ENCODE results near the gene CCP110.

Gene CCP110

DNA sequence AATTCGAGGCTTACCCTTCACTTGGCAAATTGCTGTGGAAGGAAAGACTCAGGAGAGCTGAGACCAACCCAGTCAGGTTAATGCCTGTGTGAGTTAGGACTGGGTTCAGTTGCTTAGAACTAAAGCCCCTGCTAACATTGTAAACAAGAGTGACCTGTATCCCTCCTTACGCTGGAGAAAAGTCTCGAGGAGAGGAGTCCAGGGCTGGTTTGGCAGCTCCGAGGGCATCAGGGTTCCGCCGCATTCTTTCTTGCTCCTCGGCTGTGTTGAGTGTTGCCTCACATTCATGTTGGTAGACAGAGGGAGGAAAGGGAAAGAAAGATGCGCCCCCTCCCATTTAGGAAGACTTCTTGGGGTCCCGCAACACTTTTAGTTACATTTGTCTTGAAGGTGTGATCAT, 50.3 kb downstream of the CCP110 start:
- Histone ChIP-seq H3K27me3 (ENCODE audit: insufficient read depth, insufficient read length) (no peaks in the 10 kb centered on the region), H3K9ac (ENCODE audit: insufficient read length, low read depth) (no peak overlapping the region), H3K4me1 (ENCODE audit: insufficient read depth, insufficient read length) (no peaks in the 10 kb centered on the region), H3K36me3 (ENCODE audit: insufficient read depth, insufficient read length, low read length) (peaks cover 76% of the 10 kb centered on the region), H3K9me3 (ENCODE audit: insufficient read depth, low read length) (no peaks in the 10 kb centered on the region), H3K4me3 (ENCODE audit: insufficient read length, low read depth) (no peak overlapping the region)
- TF ChIP-seq YY1 (IDR thresholded peaks at IDR 0.05; ENCODE audit: insufficient read depth, insufficient read length) (no peak), ZNF274 (IDR thresholded peaks at IDR 0.05; ENCODE audit: low read depth, low read length) (no peak)
- DNase-seq (ENCODE audit: low read depth, low spot score) = no peak

DNA sequence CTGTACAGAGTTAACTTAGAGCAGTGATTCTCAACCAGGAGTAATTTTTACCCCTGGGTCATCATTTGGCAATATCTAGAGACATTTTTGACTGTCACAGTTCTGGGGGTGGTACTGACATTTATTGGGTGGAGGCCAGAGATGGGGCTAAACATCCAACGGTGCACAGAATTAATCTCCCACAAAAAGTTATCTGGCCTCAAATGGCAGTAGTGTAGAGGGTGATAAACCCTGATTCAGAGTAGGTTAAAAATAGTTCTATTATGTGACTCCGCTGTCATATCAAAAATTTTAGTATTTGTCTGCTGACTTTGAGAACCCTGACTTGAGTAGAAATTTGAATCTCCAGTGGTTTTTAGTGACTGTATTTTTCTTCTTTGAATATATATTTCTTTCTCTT, 50.9 kb downstream of the CCP110 start:
- DNase-seq (ENCODE audit: low read depth, low spot score) = no peak
- no peak for TF ChIP-seq YY1 (IDR thresholded peaks at IDR 0.05; ENCODE audit: insufficient read depth, insufficient read length)
- no peak for TF ChIP-seq SUZ12 (IDR thresholded peaks at IDR 0.05; ENCODE audit: extremely low read depth, insufficient read depth, insufficient read length)
- no peak for TF ChIP-seq ZNF274 (IDR thresholded peaks at IDR 0.05; ENCODE audit: low read depth, low read length)
- Histone ChIP-seq H3K4me1 (ENCODE audit: insufficient read depth, insufficient read length) (no peaks in the 10 kb centered on the region), H3K4me3 (ENCODE audit: insufficient read length, low read depth) (no peak overlapping the region), H3K36me3 (ENCODE audit: insufficient read depth, insufficient read length, low read length) (peaks cover 74% of the 10 kb centered on the region), H3K9ac (ENCODE audit: insufficient read length, low read depth) (no peak overlapping the region), H3K27me3 (ENCODE audit: insufficient read depth, insufficient read length) (no peaks in the 10 kb centered on the region), H3K9me3 (ENCODE audit: insufficient read depth, low read length) (no peaks in the 10 kb centered on the region)

DNA sequence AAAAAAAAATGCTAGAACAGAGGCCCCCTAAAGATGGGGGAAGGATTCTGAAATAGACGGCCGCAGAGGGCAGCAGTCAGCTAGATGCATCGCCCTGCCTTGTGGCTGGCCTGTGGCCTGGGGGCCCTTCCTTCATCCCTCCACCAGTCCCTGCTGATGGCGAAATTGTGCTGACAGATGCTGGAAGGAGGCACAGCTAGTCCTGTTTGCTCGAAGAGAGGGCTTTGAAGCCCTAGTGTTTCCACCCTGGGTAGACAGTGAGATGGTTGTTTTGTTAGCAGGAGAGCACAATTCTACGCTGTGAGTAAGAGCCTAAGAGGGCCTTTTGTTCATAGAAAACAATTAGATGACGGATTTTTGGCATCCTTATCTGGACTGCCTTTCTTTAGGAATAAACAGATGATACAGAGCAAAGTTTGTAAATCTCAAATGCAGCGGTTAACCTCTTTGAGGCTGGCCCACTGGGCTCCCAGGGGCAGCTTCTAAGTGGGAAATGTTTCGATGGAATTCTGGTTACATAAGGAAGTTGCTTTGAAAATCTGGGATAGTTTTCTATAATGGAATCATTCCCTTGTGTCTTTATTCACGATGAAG, 54.7 kb downstream of the CCP110 start:
- no peaks in the 10 kb centered on the region for H3K27me3 ChIP-seq (ENCODE audit: insufficient read depth, insufficient read length)
- DNase-seq (ENCODE audit: low read depth, low spot score) = no peak

DNA sequence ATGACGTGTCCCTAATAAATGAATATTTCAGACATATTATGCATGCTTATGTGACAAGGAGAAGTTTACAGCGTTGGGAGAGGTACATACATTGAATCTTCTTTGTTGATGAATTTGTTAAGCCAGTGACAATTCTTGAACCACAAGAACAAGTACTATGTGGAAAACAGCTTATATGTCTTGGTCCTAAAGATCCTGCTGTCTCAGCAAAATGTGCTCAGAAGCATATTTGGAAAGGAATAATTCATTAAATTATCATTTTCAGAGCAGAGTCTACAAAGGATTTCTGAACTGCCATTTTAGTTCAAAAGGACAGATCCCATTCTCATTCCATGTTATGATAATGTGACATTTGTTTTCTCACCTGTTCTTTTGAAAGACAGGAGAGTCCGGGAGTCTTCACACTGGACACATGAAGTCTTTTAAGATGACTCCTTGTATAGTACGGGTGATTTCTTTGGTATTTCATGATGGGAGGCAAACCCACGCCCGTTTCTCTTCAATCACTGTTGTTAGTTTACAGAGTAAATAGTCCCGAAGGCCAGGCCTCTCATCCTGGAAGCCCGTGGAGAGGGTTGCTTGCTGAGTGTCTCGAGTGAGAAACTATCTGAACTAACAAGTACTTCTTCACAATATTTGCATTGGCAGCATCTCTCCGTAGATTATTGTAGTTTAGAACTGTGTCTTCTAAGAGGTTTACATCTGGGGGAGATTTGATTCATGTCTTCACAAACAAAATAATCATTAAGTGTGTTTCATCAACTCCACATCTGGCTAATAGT, 58.5 kb downstream of the CCP110 start:
- Histone ChIP-seq H3K9ac (ENCODE audit: insufficient read length, low read depth) (no peak overlapping the region), H3K36me3 (ENCODE audit: insufficient read depth, insufficient read length, low read length) (peaks cover 62% of the 10 kb centered on the region), H3K27me3 (ENCODE audit: insufficient read depth, insufficient read length) (no peaks in the 10 kb centered on the region), H3K9me3 (ENCODE audit: insufficient read depth, low read length) (peaks cover 12% of the 10 kb centered on the region), H3K4me3 (ENCODE audit: insufficient read length, low read depth) (no peak overlapping the region), H3K4me1 (ENCODE audit: insufficient read depth, insufficient read length) (no peaks in the 10 kb centered on the region)
- no peak for DNase-seq (ENCODE audit: low read depth, low spot score)
- TF ChIP-seq ZNF274 (IDR thresholded peaks at IDR 0.05; ENCODE audit: low read depth, low read length) (no peak), SUZ12 (IDR thresholded peaks at IDR 0.05; ENCODE audit: extremely low read depth, insufficient read depth, insufficient read length) (no peak), YY1 (IDR thresholded peaks at IDR 0.05; ENCODE audit: insufficient read depth, insufficient read length) (no peak)

More for the DNA sequence above, 54.7 kb downstream of the CCP110 start:
- peaks cover 12% of the 10 kb centered on the region for H3K9me3 ChIP-seq (ENCODE audit: insufficient read depth, low read length)
- no peak overlapping the region for H3K4me3 ChIP-seq (ENCODE audit: insufficient read length, low read depth)
- TF ChIP-seq YY1 (IDR thresholded peaks at IDR 0.05; ENCODE audit: insufficient read depth, insufficient read length) (no peak), ZNF274 (IDR thresholded peaks at IDR 0.05; ENCODE audit: low read depth, low read length) (no peak), SUZ12 (IDR thresholded peaks at IDR 0.05; ENCODE audit: extremely low read depth, insufficient read depth, insufficient read length) (no peak)
- no peak overlapping the region for H3K9ac ChIP-seq (ENCODE audit: insufficient read length, low read depth)
- no peaks in the 10 kb centered on the region for H3K4me1 ChIP-seq (ENCODE audit: insufficient read depth, insufficient read length)
- H3K36me3 ChIP-seq (ENCODE audit: insufficient read depth, insufficient read length, low read length) = peaks cover 74% of the 10 kb centered on the region

DNA sequence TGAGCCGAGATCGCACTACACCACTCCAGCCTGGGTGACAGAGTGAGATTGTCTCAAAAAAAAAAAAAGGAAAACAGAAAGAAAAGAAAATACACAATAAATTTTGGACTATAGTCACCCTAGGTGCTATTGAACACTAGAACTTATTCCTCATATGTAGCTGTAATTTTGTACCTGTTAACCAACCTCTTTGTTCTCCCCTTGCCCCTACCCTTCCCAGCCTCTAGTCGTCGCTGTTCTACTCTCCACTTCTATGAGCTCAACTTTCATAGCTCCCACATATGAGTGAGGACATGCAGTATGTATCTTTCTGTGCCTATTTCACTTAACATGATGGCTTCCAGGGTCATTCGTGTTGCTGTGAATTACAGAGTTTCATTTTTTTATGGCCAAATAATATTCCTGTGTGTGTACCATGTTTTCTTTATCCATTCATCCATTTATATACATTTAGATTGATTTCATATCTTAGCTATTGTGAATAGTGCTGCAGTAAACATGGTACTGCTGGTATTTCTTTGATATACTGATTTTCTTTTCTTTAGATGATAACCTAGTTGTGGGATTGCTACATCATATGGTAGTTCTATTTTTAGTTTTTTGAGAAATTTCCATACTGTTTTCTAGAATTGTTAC, 60.0 kb downstream of the CCP110 start:
- Histone ChIP-seq H3K9ac (ENCODE audit: insufficient read length, low read depth) (no peak overlapping the region), H3K4me1 (ENCODE audit: insufficient read depth, insufficient read length) (no peaks in the 10 kb centered on the region), H3K27me3 (ENCODE audit: insufficient read depth, insufficient read length) (no peaks in the 10 kb centered on the region), H3K36me3 (ENCODE audit: insufficient read depth, insufficient read length, low read length) (peaks cover 48% of the 10 kb centered on the region), H3K4me3 (ENCODE audit: insufficient read length, low read depth) (no peak overlapping the region), H3K9me3 (ENCODE audit: insufficient read depth, low read length) (peaks cover 12% of the 10 kb centered on the region)
- DNase-seq (ENCODE audit: low read depth, low spot score) = peak; percentile 25
- TF ChIP-seq ZNF274 (IDR thresholded peaks at IDR 0.05; ENCODE audit: low read depth, low read length) = no peak
- TF ChIP-seq YY1 (IDR thresholded peaks at IDR 0.05; ENCODE audit: insufficient read depth, insufficient read length) = no peak
- TF ChIP-seq SUZ12 (IDR thresholded peaks at IDR 0.05; ENCODE audit: extremely low read depth, insufficient read depth, insufficient read length) = no peak

DNA sequence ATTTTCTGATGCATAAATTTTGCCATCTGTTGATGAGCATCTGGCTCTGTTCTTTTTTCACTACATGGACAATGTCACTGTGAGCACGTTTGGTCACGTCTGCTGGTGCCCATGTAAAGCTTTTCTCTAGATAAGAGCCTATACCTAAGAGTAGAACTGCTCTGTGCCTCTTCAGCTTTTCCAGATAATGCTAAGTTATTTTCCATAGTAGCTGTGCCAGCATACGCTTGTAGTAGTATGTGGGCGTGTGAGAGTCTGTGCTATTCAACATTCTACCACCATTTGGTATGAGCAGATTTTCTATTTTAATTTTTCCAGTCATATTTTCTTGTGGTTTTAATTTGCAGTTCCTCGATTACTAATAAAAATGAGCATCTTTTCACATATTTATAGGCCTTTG, 64.9 kb downstream of the CCP110 start:
- no peak overlapping the region for H3K9ac ChIP-seq (ENCODE audit: insufficient read length, low read depth)
- H3K36me3 ChIP-seq (ENCODE audit: insufficient read depth, insufficient read length, low read length) = peaks cover 30% of the 10 kb centered on the region
- TF ChIP-seq YY1 (IDR thresholded peaks at IDR 0.05; ENCODE audit: insufficient read depth, insufficient read length) (no peak), SUZ12 (IDR thresholded peaks at IDR 0.05; ENCODE audit: extremely low read depth, insufficient read depth, insufficient read length) (no peak), ZNF274 (IDR thresholded peaks at IDR 0.05; ENCODE audit: low read depth, low read length) (no peak)
- H3K4me3 ChIP-seq (ENCODE audit: insufficient read length, low read depth) = no peak overlapping the region
- H3K9me3 ChIP-seq (ENCODE audit: insufficient read depth, low read length) = no peaks in the 10 kb centered on the region
- no peak for DNase-seq (ENCODE audit: low read depth, low spot score)
- no peaks in the 10 kb centered on the region for H3K4me1 ChIP-seq (ENCODE audit: insufficient read depth, insufficient read length)
- H3K27me3 ChIP-seq (ENCODE audit: insufficient read depth, insufficient read length) = no peaks in the 10 kb centered on the region

DNA sequence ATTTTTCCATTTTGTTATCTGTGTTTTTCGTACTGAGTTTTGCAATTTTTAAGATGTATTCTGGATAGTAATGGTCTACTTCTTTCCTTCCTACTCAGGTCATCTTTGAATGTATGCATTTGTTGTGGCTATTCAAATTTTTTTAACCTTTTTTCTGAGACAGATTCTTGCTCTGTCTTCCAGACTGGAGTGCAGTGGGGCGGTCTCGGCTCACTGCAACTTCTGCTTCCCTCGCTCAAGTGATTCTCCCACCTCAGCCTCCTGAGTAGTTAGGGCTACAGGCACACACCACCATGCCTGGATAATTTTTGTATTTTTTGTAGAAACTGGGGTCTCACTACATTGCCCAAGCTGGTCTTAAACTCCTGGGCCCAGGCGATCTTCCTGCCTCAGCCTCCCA, 65.4 kb downstream of the CCP110 start:
- no peak overlapping the region for H3K9ac ChIP-seq (ENCODE audit: insufficient read length, low read depth)
- TF ChIP-seq ZNF274 (IDR thresholded peaks at IDR 0.05; ENCODE audit: low read depth, low read length) (no peak), YY1 (IDR thresholded peaks at IDR 0.05; ENCODE audit: insufficient read depth, insufficient read length) (no peak), SUZ12 (IDR thresholded peaks at IDR 0.05; ENCODE audit: extremely low read depth, insufficient read depth, insufficient read length) (no peak)
- DNase-seq (ENCODE audit: low read depth, low spot score) = no peak
- H3K27me3 ChIP-seq (ENCODE audit: insufficient read depth, insufficient read length) = no peaks in the 10 kb centered on the region
- H3K9me3 ChIP-seq (ENCODE audit: insufficient read depth, low read length) = no peaks in the 10 kb centered on the region
- H3K4me3 ChIP-seq (ENCODE audit: insufficient read length, low read depth) = no peak overlapping the region
- peaks cover 28% of the 10 kb centered on the region for H3K36me3 ChIP-seq (ENCODE audit: insufficient read depth, insufficient read length, low read length)
- no peaks in the 10 kb centered on the region for H3K4me1 ChIP-seq (ENCODE audit: insufficient read depth, insufficient read length)

Measured in NT2/D1 (cell line).